Stomach (tissue), 4 donors: Measurements from ENCODE around the gene TGM3.

Experiments used
- CTCF ChIP-seq, 7 experiments: fragments of 450-650 bp in 4 of 7; fragments of 200-600 bp in 3 of 7; sonication (generic) in 3 of 7; IDR thresholded peaks; one replicate each; pipeline ENCODE4 v1.5.1; 2016 to 2019; ENCODE audit warnings: antibody characterized with exemption in 7 of 7, control low read depth in 2 of 7, mild to moderate bottlenecking in 1 of 7
- EP300 ChIP-seq: sonication (generic); formaldehyde crosslinking; IDR thresholded peaks from one replicate; pipeline ENCODE4 v1.6.1; 2017; ENCODE audit warnings: antibody characterized with exemption
- POLR2A ChIP-seq, 4 donors: fragments of 450-650 bp; IDR thresholded peaks; one replicate each; pipeline ENCODE4 v1.6.1; 2016; ENCODE audit warnings: antibody characterized with exemption in 4 of 4, control low read depth in 2 of 4, mild to moderate bottlenecking in 1 of 4, moderate library complexity in 1 of 4
- POLR2AphosphoS5 ChIP-seq, 3 donors: sonication (generic); formaldehyde crosslinking; IDR thresholded peaks; one replicate each; pipeline ENCODE4 v1.6.1; 2016; ENCODE audit warnings: antibody characterized with exemption in 3 of 3

- TF ChIP-seq POLR2A (IDR thresholded peaks at IDR 0.05) (no peak), POLR2AphosphoS5 (IDR thresholded peaks at IDR 0.05) (no peak), CTCF (IDR thresholded peaks at IDR 0.05) (no peak), EP300 (no peak)
These were observed 13.6 kb upstream of the TGM3 start for GRCh38 chr20:2282181-2282580.
